Left ventricle myocardium inferior (tissue), 1 donor: Measurements from ENCODE around the gene FGD4. TPM values are rescaled to one million over a fixed set of nuclear protein-coding genes. Genes with fewer than 3 reads are reported as not detected.
"Not testable (repeated sequence)": the region's sequence is repeated elsewhere in the genome, so short reads cannot be mapped to it uniquely, and the experiment has no call there.

Experiments
- DNase-seq: peaks from one replicate; pipeline ENCODE4 v3.0.0-alpha.2; 2020
- H3K27ac ChIP-seq: fragments of 200-600 bp; replicated peaks from 2 replicates; pipeline ENCODE4 v1.8.0; 2021
- H3K27me3 ChIP-seq: fragments of 200-600 bp; 2 replicates; pipeline ENCODE4 v1.8.0; 2021; ENCODE audit warnings: low read depth
- H3K36me3 ChIP-seq: fragments of 200-600 bp; 2 replicates; pipeline ENCODE4 v1.8.0; 2021
- H3K4me1 ChIP-seq: fragments of 200-600 bp; 2 replicates; pipeline ENCODE4 v1.8.0; 2021
- H3K4me3 ChIP-seq: fragments of 200-600 bp; 2 replicates; pipeline ENCODE4 v1.8.0; 2021; ENCODE audit warnings: mild to moderate bottlenecking, moderate library complexity
- H3K9me3 ChIP-seq: fragments of 200-600 bp; replicated peaks from 2 replicates; pipeline ENCODE4 v1.8.0; 2021
- CTCF ChIP-seq: fragments of 200-600 bp; IDR thresholded peaks from 2 replicates; pipeline ENCODE4 v1.8.0; 2021; ENCODE audit warnings: antibody characterized with exemption, mild to moderate bottlenecking, borderline replicate concordance
- intact Hi-C: fragments of 100-400 bp; cut with micrococcal nuclease; formaldehyde crosslinking; loops from one replicate; pipeline ENCODE4 v1.11.0; 2022
- total RNA-seq: library from RNA; stranded (reverse); fragmentation: NEBNext Ultra II Directional; extraction: Animal tissue kit (Norgen Biotek cat#: 25700); gene quantifications from one replicate; pipeline ENCODE4 v1.2.1, GENCODE V29; 2021
- donor health status: DM: no; HTN: yes; CAD: no; lungs with severe emphysema.

Gene FGD4
- total RNA-seq, 1 donor from 2014 or later = 30.5 TPM

- peaks cover 57% of the 10 kb centered on the region for H3K4me1 ChIP-seq
- intact Hi-C loops = loop anchor here (10.0 kb wide), 1 partner anchor 78 kb away; no protein-coding TSS in a partner anchor
- no peaks in the 10 kb centered on the region for H3K9me3 ChIP-seq
- no peaks in the 10 kb centered on the region for H3K27me3 ChIP-seq
- no peak for DNase-seq
- H3K27ac ChIP-seq = peak overlapping the region; percentile 84
- no peaks in the 10 kb centered on the region for H3K36me3 ChIP-seq
- H3K4me3 ChIP-seq = no peak overlapping the region
- no peak for TF ChIP-seq CTCF
These were observed 133.6 kb downstream of the FGD4 start for GRCh38 chr12:32532951-32533350.

- H3K36me3 ChIP-seq, H3K9me3 ChIP-seq, H3K27me3 ChIP-seq, DNase-seq: not testable (repeated sequence)
- Histone ChIP-seq H3K4me3 (peak overlapping the region; percentile 66), H3K4me1 (peaks cover 63% of the 10 kb centered on the region), H3K27ac (peak overlapping the region; percentile 84)
- intact Hi-C loops = loop anchor here (10.0 kb wide), 1 partner anchor 79 kb away; no protein-coding TSS in a partner anchor
These were observed 134.1 kb downstream of the FGD4 start for GRCh38 chr12:32533506-32533905.

GRCh38 chr12:32533971-32534590 lies 134.7 kb downstream of the FGD4 start:
- peaks cover 67% of the 10 kb centered on the region for H3K4me1 ChIP-seq
- H3K9me3 ChIP-seq = no peaks in the 10 kb centered on the region
- H3K4me3 ChIP-seq = peak overlapping the region; percentile 66
- peak; percentile 31 for DNase-seq
- intact Hi-C loops = loop anchor here (10.0 kb wide), 1 partner anchor 79 kb away; no protein-coding TSS in a partner anchor
- peak overlapping the region; percentile 84 for H3K27ac ChIP-seq
- no peaks in the 10 kb centered on the region for H3K27me3 ChIP-seq
- no peaks in the 10 kb centered on the region for H3K36me3 ChIP-seq
- no peak for TF ChIP-seq CTCF

GRCh38 chr12:32534698-32535097 lies 135.3 kb downstream of the FGD4 start:
- H3K27me3 ChIP-seq = no peaks in the 10 kb centered on the region
- no peak for TF ChIP-seq CTCF
- H3K27ac ChIP-seq = peak overlapping the region; percentile 84
- intact Hi-C loops = loop anchor here (10.0 kb wide), 1 partner anchor 80 kb away; no protein-coding TSS in a partner anchor
- no peaks in the 10 kb centered on the region for H3K36me3 ChIP-seq
- no peak for DNase-seq
- peak overlapping the region; percentile 66 for H3K4me3 ChIP-seq
- peaks cover 71% of the 10 kb centered on the region for H3K4me1 ChIP-seq
- no peaks in the 10 kb centered on the region for H3K9me3 ChIP-seq

- DNase-seq = peak; percentile 89
- Histone ChIP-seq H3K4me1 (peaks cover 77% of the 10 kb centered on the region), H3K27ac (peak overlapping the region; percentile 84), H3K4me3 (peak overlapping the region; percentile 66), H3K36me3 (no peaks in the 10 kb centered on the region), H3K9me3 (no peaks in the 10 kb centered on the region), H3K27me3 (no peaks in the 10 kb centered on the region)
- no peak for TF ChIP-seq CTCF
- intact Hi-C loops = loop anchor here (10.0 kb wide), 1 partner anchor 81 kb away; no protein-coding TSS in a partner anchor
These were observed 136.1 kb downstream of the FGD4 start for GRCh38 chr12:32535288-32535999.

- Histone ChIP-seq H3K9me3 (no peaks in the 10 kb centered on the region), H3K36me3 (no peaks in the 10 kb centered on the region), H3K27me3 (no peaks in the 10 kb centered on the region), H3K27ac (peak overlapping the region; percentile 84), H3K4me1 (peaks cover 83% of the 10 kb centered on the region), H3K4me3 (peak overlapping the region; percentile 66)
- intact Hi-C loops = loop anchor here (10.0 kb wide), 1 partner anchor 81 kb away; no protein-coding TSS in a partner anchor
- no peak for TF ChIP-seq CTCF
- DNase-seq = no peak
These were observed 136.6 kb downstream of the FGD4 start for GRCh38 chr12:32536000-32536345.
